PC-9 (cell line): ENCODE measurements around the gene NR1H3. TPM values are rescaled to one million over a fixed set of nuclear protein-coding genes. Genes with fewer than 3 reads are reported as not detected.

ENCODE experiments used
- BruUV-seq: library from RNA; stranded (reverse); fragments of 400-500 nt; replicated peaks from 2 replicates; lab custom pipeline; 2021; lab: Mats Ljungman, UMichigan
- CTCF ChIA-PET: fragments of 300-600 bp; sonication (Branson Sonifier 250); formaldehyde crosslinking; loops from one replicate; lab custom pipeline; 2022; ENCODE audit warnings: antibody characterized with exemption; lab: Charles Lee
- POLR2A ChIA-PET: fragments of 300-600 bp; sonication (Branson Sonifier 250); formaldehyde crosslinking; loops from one replicate; lab custom pipeline; 2022; ENCODE audit warnings: antibody characterized with exemption; ENCODE audit not compliant: unreplicated experiment; lab: Charles Lee
- DNase-seq, 2 experiments: peaks; one replicate each; pipeline versions ENCODE4 v3.0.0 to v3.0.0-alpha.2; 2015 to 2022; ENCODE audit warnings: mixed read lengths in 1 of 2
- H2AFZ ChIP-seq: fragments of 200-600 bp; sonication (generic); 2 replicates; pipeline ENCODE4 v1.8.1; 2017; ENCODE audit warnings: antibody characterized with exemption
- H3F3A ChIP-seq: fragments of 200-600 bp; sonication (generic); 2 replicates; pipeline ENCODE4 v1.8.1; 2017; ENCODE audit warnings: antibody characterized with exemption, mild to moderate bottlenecking, low read depth; ENCODE audit not compliant: insufficient read depth
- H3K27ac ChIP-seq: fragments of 200-600 bp; sonication (generic); 2 replicates; pipeline ENCODE4 v1.6.1; 2016; ENCODE audit warnings: mixed run types
- H3K27me3 ChIP-seq: fragments of 200-600 bp; sonication (generic); 2 replicates; pipeline ENCODE4 v1.6.1; 2016; ENCODE audit warnings: low read depth, mixed run types; ENCODE audit not compliant: insufficient read depth
- H3K36me3 ChIP-seq: fragments of 200-600 bp; sonication (generic); 2 replicates; pipeline ENCODE4 v1.6.1; 2016; ENCODE audit warnings: low read depth, mixed run types
- H3K4me1 ChIP-seq: fragments of 200-600 bp; sonication (generic); replicated peaks from 2 replicates; pipeline ENCODE4 v1.6.1; 2016; ENCODE audit warnings: mixed run types; ENCODE audit not compliant: insufficient read depth
- H3K4me2 ChIP-seq: fragments of 200-600 bp; sonication (generic); 2 replicates; pipeline ENCODE4 v1.6.1; 2017; ENCODE audit warnings: mixed run types
- H3K4me3 ChIP-seq: fragments of 200-600 bp; sonication (generic); 2 replicates; pipeline ENCODE4 v1.6.1; 2016; ENCODE audit warnings: mixed run types
- H3K79me2 ChIP-seq: fragments of 200-600 bp; sonication (generic); 2 replicates; pipeline ENCODE4 v1.6.1; 2017; ENCODE audit warnings: low read depth, mixed run types
- H3K9me2 ChIP-seq: fragments of 200-600 bp; sonication (generic); 2 replicates; pipeline ENCODE4 v1.8.1; 2017; ENCODE audit warnings: mild to moderate bottlenecking; ENCODE audit not compliant: insufficient read depth
- H3K9me3 ChIP-seq: fragments of 200-600 bp; sonication (generic); 2 replicates; pipeline ENCODE4 v1.8.1; 2016; ENCODE audit warnings: low read depth; ENCODE audit not compliant: insufficient read depth
- H4K20me1 ChIP-seq: fragments of 200-600 bp; sonication (generic); 2 replicates; pipeline ENCODE4 v1.8.1; 2017; ENCODE audit not compliant: insufficient read depth
- CTCF ChIP-seq: fragments of 200-600 bp; sonication (generic); conservative IDR thresholded peaks from 2 replicates; pipeline ENCODE4 v1.6.1; 2017; ENCODE audit warnings: mixed run types, antibody characterized with exemption, mild to moderate bottlenecking, moderate library complexity
- EZH2 ChIP-seq: fragments of 200-600 bp; sonication (generic); IDR thresholded peaks from 2 replicates; pipeline ENCODE4 v1.8.0; 2017; ENCODE audit warnings: antibody characterized with exemption, low read depth
- intact Hi-C: fragments of 100-400 bp; cut with micrococcal nuclease; formaldehyde crosslinking; loops from one replicate; pipeline ENCODE4 v1.10.0; 2022; ENCODE audit not compliant: unreplicated experiment
- total RNA-seq: library from RNA; stranded (reverse); gene quantifications from 2 replicates; pipeline ENCODE4 v1.2.3, GENCODE V29; 2021

NR1H3 gene
- total RNA-seq, 1 experiment from 2014 or later, result 90.4 TPM

- peak overlapping the region; percentile 79 for H3K4me2 ChIP-seq
- intact Hi-C loops, result no loop called here
These were observed 23.7 kb upstream of the NR1H3 start for GRCh38 chr11:47233989-47234668.

DNA sequence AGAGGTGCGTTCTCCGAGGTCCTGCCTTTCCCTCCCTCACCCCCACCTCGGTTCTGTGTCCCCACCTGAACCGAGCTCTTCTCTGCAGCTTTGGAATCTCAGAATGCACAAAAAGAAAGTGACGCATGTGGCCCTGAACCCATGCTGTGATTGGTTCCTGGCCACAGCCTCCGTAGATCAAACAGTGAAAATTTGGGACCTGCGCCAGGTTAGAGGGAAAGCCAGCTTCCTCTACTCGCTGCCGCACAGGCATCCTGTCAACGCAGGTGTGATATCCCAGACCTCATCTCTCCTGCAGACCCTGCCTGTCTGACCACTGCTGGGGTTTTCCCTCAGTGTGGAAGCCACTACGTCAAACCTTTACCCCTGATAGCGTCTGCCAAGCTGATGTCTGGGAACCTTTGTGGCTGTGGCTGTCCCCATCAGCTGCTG, 23.1 kb upstream of the NR1H3 start:
- DNase-seq, result no peak
- POLR2A ChIA-PET, result interaction anchor here (1.3 kb wide), 1 partner anchor 25 kb away, joined by 4 read pairs; no protein-coding TSS in a partner anchor
- no peaks in the 10 kb centered on the region for H4K20me1 ChIP-seq

More at GRCh38 chr11:47233989-47234668, 23.7 kb upstream of the NR1H3 start:
- no peaks in the 10 kb centered on the region for H3K9me2 ChIP-seq
- no peaks in the 10 kb centered on the region for H3K36me3 ChIP-seq
- H3K4me3 ChIP-seq, result peak overlapping the region; percentile 52
- H3K79me2 ChIP-seq, result no peaks in the 10 kb centered on the region
- CTCF ChIA-PET, result interaction anchor here (0.6 to 1.2 kb wide), 3 partner anchors 26 to 425 kb away, joined by 3 to 4 read pairs (median 3); no protein-coding TSS in a partner anchor
- peak overlapping the region; percentile 49 for H3K27ac ChIP-seq
- no peaks in the 10 kb centered on the region for H3K9me3 ChIP-seq
- BruUV-seq, result no TSS peak
- TF ChIP-seq EZH2 (no peak), CTCF (peak; percentile 65)
- POLR2A ChIA-PET, result interaction anchor here (0.7 to 1.3 kb wide), 2 partner anchors 15 to 25 kb away, joined by 3 to 4 read pairs; no protein-coding TSS in a partner anchor
- peak overlapping the region; percentile 52 for H2AFZ ChIP-seq
- peak in 1 of 2 experiments; percentile 89 for DNase-seq
- no peaks in the 10 kb centered on the region for H3K27me3 ChIP-seq
- H3F3A ChIP-seq, result peaks cover 52% of the 10 kb centered on the region
- H3K4me1 ChIP-seq, result peaks cover 38% of the 10 kb centered on the region
- no peaks in the 10 kb centered on the region for H4K20me1 ChIP-seq

GRCh38 chr11:47235163-47235562, 22.6 kb upstream of the NR1H3 start:
- Histone ChIP-seq H3K4me1 (peaks cover 38% of the 10 kb centered on the region), H3K4me3 (peak overlapping the region; percentile 52), H3K4me2 (peak overlapping the region; percentile 79), H2AFZ (no peak overlapping the region), H3K79me2 (no peaks in the 10 kb centered on the region), H3F3A (peaks cover 52% of the 10 kb centered on the region), H3K9me2 (no peaks in the 10 kb centered on the region), H3K36me3 (peaks cover 8% of the 10 kb centered on the region), H3K9me3 (no peaks in the 10 kb centered on the region), H4K20me1 (no peaks in the 10 kb centered on the region), H3K27ac (0 out of 2 replicates have a peak overlapping the region, but pooled peaks have one; percentile 49), H3K27me3 (no peaks in the 10 kb centered on the region)
- intact Hi-C loops, result no loop called here
- BruUV-seq, result no TSS peak
- CTCF ChIA-PET, result no interaction called here
- TF ChIP-seq EZH2, result no peak
- TF ChIP-seq CTCF, result no peak
- no peak for DNase-seq
- POLR2A ChIA-PET, result interaction anchor here (0.7 to 1.3 kb wide), 2 partner anchors 24 to 38 kb away, joined by 4 to 5 read pairs; no protein-coding TSS in a partner anchor

More for the DNA sequence above, 23.1 kb upstream of the NR1H3 start:
- Histone ChIP-seq H3K9me3 (no peaks in the 10 kb centered on the region), H3K27ac (peak overlapping the region; percentile 49), H3K9me2 (no peaks in the 10 kb centered on the region), H3K4me1 (peaks cover 38% of the 10 kb centered on the region), H3K27me3 (no peaks in the 10 kb centered on the region), H3K36me3 (peaks cover 4% of the 10 kb centered on the region; the same call in 1 of the 2 replicates), H3K4me2 (peak overlapping the region; percentile 79), H3F3A (peaks cover 52% of the 10 kb centered on the region), H3K79me2 (no peaks in the 10 kb centered on the region), H2AFZ (peak overlapping the region; percentile 52), H3K4me3 (peak overlapping the region; percentile 52)
- TF ChIP-seq EZH2 (no peak), CTCF (no peak)
- CTCF ChIA-PET, result interaction anchor here (0.6 to 1.2 kb wide), 2 partner anchors 120 to 426 kb away, joined by 3 to 4 read pairs; no protein-coding TSS in a partner anchor
- intact Hi-C loops, result no loop called here
- BruUV-seq, result no TSS peak
